Ascending aorta (tissue), 2 donors: ENCODE results near the gene LMBRD1. TPM values are rescaled to one million over a fixed set of nuclear protein-coding genes. Genes with fewer than 3 reads are reported as not detected.
"Not testable (repeated sequence)": the region's sequence is repeated elsewhere in the genome, so short reads cannot be mapped to it uniquely, and the experiment has no call there.

Source experiments
- DNase-seq, 2 donors: peaks; one replicate each; pipeline ENCODE4 v3.0.0-alpha.2; 2019; ENCODE audit warnings: low spot score in 2 of 2
- H3K27ac ChIP-seq, 2 donors: fragments of 200-600 bp; sonication (generic); one replicate each; pipeline ENCODE4 v1.5.1; 2016 to 2017; ENCODE audit warnings: mild to moderate bottlenecking in 1 of 2
- H3K27me3 ChIP-seq: fragments of 200-600 bp; sonication (generic); one replicate; pipeline ENCODE4 v1.5.1; 2017
- H3K36me3 ChIP-seq, 2 donors: fragments of 200-600 bp; sonication (generic); one replicate each; pipeline ENCODE4 v1.5.1; 2016
- H3K4me1 ChIP-seq, 2 donors: fragments of 200-600 bp; sonication (generic); one replicate each; pipeline ENCODE4 v1.5.1; 2016 to 2017; ENCODE audit warnings: mild to moderate bottlenecking in 1 of 2
- H3K4me3 ChIP-seq, 2 donors: fragments of 200-600 bp; sonication (generic); one replicate each; pipeline ENCODE4 v1.5.1; 2016 to 2017; ENCODE audit warnings: mild to moderate bottlenecking in 1 of 2
- H3K9me3 ChIP-seq, 2 donors: fragments of 200-600 bp; sonication (generic); one replicate each; pipeline ENCODE4 v1.5.1; 2016
- CTCF ChIP-seq, 3 experiments: fragments of 200-600 bp in 2 of 3; fragments of 450-650 bp in 1 of 3; sonication (generic) in 2 of 3; IDR thresholded peaks; one replicate each; pipeline ENCODE4 v1.5.1; 2016 to 2019; ENCODE audit warnings: antibody characterized with exemption in 3 of 3, mild to moderate bottlenecking in 1 of 3, moderate library complexity in 1 of 3
- intact Hi-C: fragments of 100-400 bp; cut with DNase I; formaldehyde crosslinking; loops from one replicate; pipeline ENCODE4 v1.15.1; 2023
- total RNA-seq: library from RNA; depleted of rRNA; stranded (reverse); fragments of >200 nt; gene quantifications from one replicate; pipeline ENCODE4 v1.1.0, GENCODE V29; 2016

Gene LMBRD1
- total RNA-seq, 1 donor from 2014 or later, result 31.1 TPM

GRCh38 chr6:69680302-69680701 is 116.5 kb downstream of the LMBRD1 start:
- Histone ChIP-seq H3K36me3 (peaks cover 0 to 8% of the 10 kb centered on the region in 2 donors), H3K9me3 (no peaks in the 10 kb centered on the region), H3K27ac (no peak overlapping the region), H3K4me1 (no peaks in the 10 kb centered on the region), H3K27me3 (no peaks in the 10 kb centered on the region), H3K4me3 (no peak overlapping the region)
- TF ChIP-seq CTCF (IDR thresholded peaks at IDR 0.05), result no peak
- intact Hi-C loops, result no loop called here
- DNase-seq, result no peak

GRCh38 chr6:69673298-69673697 is 123.5 kb downstream of the LMBRD1 start:
- no peak for TF ChIP-seq CTCF (IDR thresholded peaks at IDR 0.05)
- intact Hi-C loops, result no loop called here

GRCh38 chr6:69668916-69669315 is 127.9 kb downstream of the LMBRD1 start:
- no peak overlapping the region for H3K27ac ChIP-seq
- peaks cover 3 to 21% of the 10 kb centered on the region in 2 donors for H3K36me3 ChIP-seq
- DNase-seq, result no peak
- no peak for TF ChIP-seq CTCF (IDR thresholded peaks at IDR 0.05)
- no peaks in the 10 kb centered on the region for H3K9me3 ChIP-seq
- H3K27me3 ChIP-seq, result no peaks in the 10 kb centered on the region
- H3K4me3 ChIP-seq, result no peak overlapping the region
- intact Hi-C loops, result no loop called here
- no peaks in the 10 kb centered on the region for H3K4me1 ChIP-seq

More at GRCh38 chr6:69673298-69673697, 123.5 kb downstream of the LMBRD1 start:
- H3K4me1 ChIP-seq, result no peaks in the 10 kb centered on the region
- DNase-seq, result no peak
- H3K27me3 ChIP-seq, result no peaks in the 10 kb centered on the region
- H3K36me3 ChIP-seq, result peaks cover 3 to 30% of the 10 kb centered on the region in 2 donors
- no peak overlapping the region for H3K27ac ChIP-seq
- no peaks in the 10 kb centered on the region for H3K9me3 ChIP-seq
- H3K4me3 ChIP-seq, result no peak overlapping the region

- DNase-seq, H3K9me3 ChIP-seq, H3K4me1 ChIP-seq, H3K4me3 ChIP-seq, intact Hi-C loops, H3K27me3 ChIP-seq, H3K36me3 ChIP-seq, H3K27ac ChIP-seq: not testable (repeated sequence)
These were observed 130.0 kb downstream of the LMBRD1 start for GRCh38 chr6:69666779-69667178.

DNA sequence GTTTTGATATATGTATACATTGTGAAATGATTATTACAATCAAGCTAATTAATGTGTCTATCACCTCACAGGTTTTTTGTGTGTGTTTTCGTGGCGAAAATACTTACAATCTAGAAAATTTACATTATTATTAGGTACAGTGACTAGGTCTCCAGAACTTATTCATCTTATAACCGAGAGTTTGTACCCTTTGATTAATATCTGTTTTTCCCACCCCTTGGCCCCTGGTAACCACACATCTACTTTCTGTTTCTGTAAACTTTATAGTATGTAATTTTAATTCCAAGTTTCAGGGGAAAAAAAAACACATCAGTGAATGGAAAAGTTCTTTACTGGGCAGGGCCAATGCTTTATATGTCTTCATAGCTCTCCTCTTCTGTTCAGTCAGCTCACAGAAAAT is 131.4 kb downstream of the LMBRD1 start:
- Histone ChIP-seq H3K27ac (no peak overlapping the region), H3K4me3 (no peak overlapping the region), H3K36me3 (no peaks in the 10 kb centered on the region), H3K4me1 (no peaks in the 10 kb centered on the region), H3K9me3 (no peaks in the 10 kb centered on the region), H3K27me3 (no peaks in the 10 kb centered on the region)
- no peak for TF ChIP-seq CTCF (IDR thresholded peaks at IDR 0.05)
- intact Hi-C loops, result no loop called here
- no peak for DNase-seq

GRCh38 chr6:69664551-69664950 is 132.3 kb downstream of the LMBRD1 start:
- H3K36me3 ChIP-seq, result no peaks in the 10 kb centered on the region
- H3K27ac ChIP-seq, result no peak overlapping the region
- no peaks in the 10 kb centered on the region for H3K4me1 ChIP-seq
- H3K4me3 ChIP-seq, result no peak overlapping the region
- no peak for DNase-seq
- no peaks in the 10 kb centered on the region for H3K9me3 ChIP-seq
- TF ChIP-seq CTCF (IDR thresholded peaks at IDR 0.05), result no peak
- no peaks in the 10 kb centered on the region for H3K27me3 ChIP-seq
- intact Hi-C loops, result no loop called here
